Panc1 (cell line): Measurements from ENCODE around the gene EVX2. TPM values are rescaled to one million over a fixed set of nuclear protein-coding genes. Genes with fewer than 3 reads are reported as not detected.
A peak's percentile ranks its signal among the peaks of the same experiment; 100 is the strongest.

Source experiments
- ATAC-seq: fragments of 200-7000 bp; cut with Tn5 transposase; 2 replicates; pipeline ENCODE4 v1.9.1; 2020; ENCODE audit warnings: mild to moderate bottlenecking, moderate library complexity
- BruUV-seq: library from RNA; stranded (reverse); fragments of 400-500 nt; replicated peaks from 2 replicates; lab custom pipeline; 2021; lab: Mats Ljungman, UMichigan
- CTCF ChIA-PET: fragments of 300-600 bp; sonication (Branson Sonifier 250); formaldehyde crosslinking; loops from one replicate; lab custom pipeline; 2022; ENCODE audit warnings: antibody characterized with exemption; lab: Charles Lee
- POLR2A ChIA-PET: fragments of 300-600 bp; sonication (Branson Sonifier 250); formaldehyde crosslinking; loops from one replicate; lab custom pipeline; 2022; ENCODE audit warnings: antibody characterized with exemption; lab: Charles Lee
- DNase-seq: peaks from one replicate; pipeline ENCODE4 v3.0.0-alpha.2; 2010; ENCODE audit warnings: low read depth, low spot score
- H3K27ac ChIP-seq: 2 replicates; pipeline ENCODE4 v1.5.1; 2011; ENCODE audit warnings: mild to moderate bottlenecking, low read length, inconsistent platforms
- H3K27me3 ChIP-seq: fragments of 200-500 bp; sonication (Bioruptor generic); 2 replicates; pipeline ENCODE4 v1.6.0; 2014; ENCODE audit warnings: low read length, inconsistent platforms; ENCODE audit not compliant: control insufficient read depth, insufficient read depth
- H3K36me3 ChIP-seq: fragments of 200-500 bp; sonication (Bioruptor generic); 2 replicates; pipeline ENCODE4 v1.5.1; 2014; ENCODE audit warnings: inconsistent platforms, mild to moderate bottlenecking, low read length, moderate library complexity; ENCODE audit not compliant: control insufficient read depth, insufficient read depth
- H3K4me1 ChIP-seq: 2 replicates; pipeline ENCODE4 v1.5.1; 2011; ENCODE audit warnings: inconsistent platforms, mild to moderate bottlenecking, low read length, moderate library complexity; ENCODE audit not compliant: control insufficient read depth, insufficient read depth
- H3K4me3 ChIP-seq, 2 experiments: 2 replicates each; pipeline ENCODE4 v1.5.1; 2011 to 2012; ENCODE audit warnings: low read depth in 2 of 2, low read length in 2 of 2, mild to moderate bottlenecking in 2 of 2, inconsistent platforms in 1 of 2, moderate library complexity in 1 of 2
- H3K9me3 ChIP-seq: fragments of 200-500 bp; sonication (Bioruptor generic); 2 replicates; pipeline ENCODE4 v1.5.1; 2014; ENCODE audit warnings: low read depth, mild to moderate bottlenecking, inconsistent platforms, low read length, moderate library complexity; ENCODE audit not compliant: control insufficient read depth, insufficient read depth
- CTCF ChIP-seq: fragments of 450-650 bp; IDR thresholded peaks from 2 replicates; pipeline ENCODE4 v1.5.1; 2017; ENCODE audit warnings: mild to moderate bottlenecking
- POLR2AphosphoS5 ChIP-seq: IDR thresholded peaks from 2 replicates; pipeline ENCODE4 v1.6.1; 2012; ENCODE audit warnings: mild to moderate bottlenecking, low read depth, low read length, moderate library complexity
- REST ChIP-seq, 2 experiments: IDR thresholded peaks; 2 replicates each; pipeline ENCODE4 v1.6.1; 2011 to 2012; ENCODE audit warnings: low read depth in 2 of 2, control low read depth in 1 of 2, low read length in 1 of 2, mild to moderate bottlenecking in 1 of 2, moderate library complexity in 1 of 2; ENCODE audit not compliant: insufficient read depth in 1 of 2
- SIN3A ChIP-seq: IDR thresholded peaks from 2 replicates; pipeline ENCODE4 v1.6.1; 2012; ENCODE audit warnings: low read depth, mild to moderate bottlenecking, low read length, moderate library complexity, borderline replicate concordance; ENCODE audit not compliant: insufficient read depth
- TCF7L2 ChIP-seq: IDR thresholded peaks from 2 replicates; pipeline ENCODE4 v1.6.1; 2011; ENCODE audit warnings: mild to moderate bottlenecking, low read depth, low read length, inconsistent platforms
- in situ Hi-C: cut with HindIII; loops from 2 replicates; pipeline ENCODE4 v1.10.0; 2016; ENCODE audit warnings: low sequenced_read_pairs, low pct_unique_long_range_greater_than_20kb
- intact Hi-C: fragments of 100-400 bp; cut with micrococcal nuclease; formaldehyde crosslinking; loops from one replicate; pipeline ENCODE4 v1.10.0; 2022; ENCODE audit not compliant: unreplicated experiment
- total RNA-seq: library from RNA; stranded (reverse); gene quantifications from one replicate; pipeline ENCODE4 v1.2.1, GENCODE V29; 2021; ENCODE audit not compliant: unreplicated experiment

Gene EVX2
- total RNA-seq, 1 experiment from 2014 or later, result not detected

- ATAC-seq (no peak), DNase-seq (no peak)
- H3K27ac ChIP-seq, result no peak overlapping the region
- peaks cover 5% of the 10 kb centered on the region for H3K27me3 ChIP-seq
- CTCF ChIA-PET, result no interaction called here
- no peaks in the 10 kb centered on the region for H3K36me3 ChIP-seq
- H3K9me3 ChIP-seq, result no peaks in the 10 kb centered on the region
- TF ChIP-seq TCF7L2, result no peak
- TF ChIP-seq REST (IDR thresholded peaks at IDR 0.05; ENCODE audit: insufficient read depth in 1 of 2, low read depth in 2 of 2, low read length in 1 of 2), result no peak
- no peak for TF ChIP-seq SIN3A
- no peak for TF ChIP-seq POLR2AphosphoS5
- no peak for TF ChIP-seq CTCF
- H3K4me1 ChIP-seq, result peaks cover 16% of the 10 kb centered on the region
- in situ Hi-C loops, result no loop called here
- BruUV-seq, result no TSS peak
- intact Hi-C loops, result loop anchor here (5.0 kb wide), 3 partner anchors 847 to 1402 kb away; no protein-coding TSS in a partner anchor
- H3K4me3 ChIP-seq, result no peak overlapping the region
- POLR2A ChIA-PET, result no interaction called here
Observed at GRCh38 chr2:176099159-176099727, 15.5 kb upstream of the EVX2 start.

GRCh38 chr2:176098366-176099158 lies 14.8 kb upstream of the EVX2 start:
- ATAC-seq (no peak; the same call in 1 of the 2 replicates), DNase-seq (no peak)
- Histone ChIP-seq H3K4me3 (peak overlapping the region; percentile 52 to 87; a peak in 3 of 4 replicates), H3K9me3 (no peaks in the 10 kb centered on the region), H3K27ac (no peak overlapping the region), H3K27me3 (peaks cover 5% of the 10 kb centered on the region), H3K4me1 (peaks cover 13% of the 10 kb centered on the region), H3K36me3 (no peaks in the 10 kb centered on the region)
- TF ChIP-seq POLR2AphosphoS5 (no peak), REST (IDR thresholded peaks at IDR 0.05; ENCODE audit: insufficient read depth in 1 of 2, low read depth in 2 of 2, low read length in 1 of 2) (no peak), SIN3A (no peak), TCF7L2 (no peak), CTCF (no peak)
- ChIA-PET CTCF (interaction anchor here (0.7 to 2.2 kb wide), 4 partner anchors 10 to 847 kb away, joined by 3 to 10 read pairs (median 7); no protein-coding TSS in a partner anchor), POLR2A (no interaction called here)
- in situ Hi-C loops (no loop called here), intact Hi-C loops (loop anchor here (5.0 kb wide), 3 partner anchors 846 to 1401 kb away; no protein-coding TSS in a partner anchor)
- no TSS peak for BruUV-seq
